ENCODE data around the gene TRAF3. TPM values are rescaled to one million over a fixed set of nuclear protein-coding genes. Genes with fewer than 3 reads are reported as not detected.

TRAF3 gene
- total RNA-seq, 1 experiment from 2014 or later: 49.3 TPM

GRCh38 chr14:102937331-102938175 is 160.3 kb downstream of the TRAF3 start:
- no peak overlapping the region for H3K4me3 ChIP-seq (ENCODE audit: low read depth, low read length, poor library complexity, severe bottlenecking)
- ChIA-PET CTCF (no interaction called here), POLR2A (ENCODE audit: low non-redundant PET) (no interaction called here)
- no peaks in the 10 kb centered on the region for H3K9me3 ChIP-seq (ENCODE audit: low read depth, low read length, poor library complexity, severe bottlenecking)
- no peak for DNase-seq (ENCODE audit: low spot score)
- H3K4me1 ChIP-seq (ENCODE audit: insufficient read depth, low read length, poor library complexity, severe bottlenecking): peaks cover 4% of the 10 kb centered on the region
- peaks cover 18% of the 10 kb centered on the region for H3K36me3 ChIP-seq (ENCODE audit: insufficient read depth, low read length, poor library complexity, severe bottlenecking)
- H3K27ac ChIP-seq (ENCODE audit: low read depth, low read length, poor library complexity, severe bottlenecking): no peak overlapping the region
- no peak for TF ChIP-seq CTCF (conservative IDR thresholded peaks at IDR 0.05; ENCODE audit: low read depth, low read length)
- no peak for TF ChIP-seq EZH2 (IDR thresholded peaks at IDR 0.05; ENCODE audit: borderline replicate concordance, low read depth, low read length, poor library complexity, severe bottlenecking)
- intact Hi-C loops (cut with micrococcal nuclease; ENCODE audit: unreplicated experiment): no loop called here
- no TSS peak for BruUV-seq (replicated peaks)
- H3K27me3 ChIP-seq (replicated peaks; ENCODE audit: insufficient read depth, low read depth, low read length, poor library complexity): no peaks in the 10 kb centered on the region

GRCh38 chr14:102938191-102938590 is 160.9 kb downstream of the TRAF3 start:
- Histone ChIP-seq H3K27me3 (replicated peaks; ENCODE audit: insufficient read depth, low read depth, low read length, poor library complexity) (no peaks in the 10 kb centered on the region), H3K9me3 (ENCODE audit: low read depth, low read length, poor library complexity, severe bottlenecking) (no peaks in the 10 kb centered on the region), H3K4me1 (ENCODE audit: insufficient read depth, low read length, poor library complexity, severe bottlenecking) (peaks cover 4% of the 10 kb centered on the region), H3K36me3 (ENCODE audit: insufficient read depth, low read length, poor library complexity, severe bottlenecking) (peaks cover 18% of the 10 kb centered on the region), H3K4me3 (ENCODE audit: low read depth, low read length, poor library complexity, severe bottlenecking) (no peak overlapping the region), H3K27ac (ENCODE audit: low read depth, low read length, poor library complexity, severe bottlenecking) (no peak overlapping the region)
- POLR2A ChIA-PET (ENCODE audit: low non-redundant PET): no interaction called here
- CTCF ChIA-PET: no interaction called here
- no peak for DNase-seq (ENCODE audit: low spot score)
- intact Hi-C loops (cut with micrococcal nuclease; ENCODE audit: unreplicated experiment): no loop called here
- TF ChIP-seq EZH2 (IDR thresholded peaks at IDR 0.05; ENCODE audit: borderline replicate concordance, low read depth, low read length, poor library complexity, severe bottlenecking) (no peak), CTCF (conservative IDR thresholded peaks at IDR 0.05; ENCODE audit: low read depth, low read length) (no peak)
- BruUV-seq (replicated peaks): no TSS peak

- TF ChIP-seq CTCF (conservative IDR thresholded peaks at IDR 0.05; ENCODE audit: low read depth, low read length) (no peak), EZH2 (IDR thresholded peaks at IDR 0.05; ENCODE audit: borderline replicate concordance, low read depth, low read length, poor library complexity, severe bottlenecking) (no peak)
- Histone ChIP-seq H3K27ac (ENCODE audit: low read depth, low read length, poor library complexity, severe bottlenecking) (no peak overlapping the region), H3K4me3 (ENCODE audit: low read depth, low read length, poor library complexity, severe bottlenecking) (no peak overlapping the region), H3K4me1 (ENCODE audit: insufficient read depth, low read length, poor library complexity, severe bottlenecking) (no peaks in the 10 kb centered on the region), H3K36me3 (ENCODE audit: insufficient read depth, low read length, poor library complexity, severe bottlenecking) (peaks cover 27% of the 10 kb centered on the region), H3K9me3 (ENCODE audit: low read depth, low read length, poor library complexity, severe bottlenecking) (no peaks in the 10 kb centered on the region), H3K27me3 (replicated peaks; ENCODE audit: insufficient read depth, low read depth, low read length, poor library complexity) (no peaks in the 10 kb centered on the region)
- no TSS peak for BruUV-seq (replicated peaks)
- CTCF ChIA-PET: no interaction called here
- DNase-seq (ENCODE audit: low spot score): no peak
- POLR2A ChIA-PET (ENCODE audit: low non-redundant PET): no interaction called here
- intact Hi-C loops (cut with micrococcal nuclease; ENCODE audit: unreplicated experiment): no loop called here
These were observed 162.1 kb downstream of the TRAF3 start for GRCh38 chr14:102939329-102939728.

Measured in A673 (cell line).